CD4-positive, alpha-beta T cell treated with Interleukin-15 for 1 hour (primary cell): ENCODE results near the gene GATB.

ENCODE experiments used
- DNase-seq: peaks from one replicate; pipeline ENCODE4 v3.0.0-alpha.2; 2020

Gene GATB

GRCh38 chr4:151692821-151693673 is 67.8 kb downstream of the GATB start:
- DNase-seq = no peak

GRCh38 chr4:151692443-151692782 is 68.4 kb downstream of the GATB start:
- DNase-seq = no peak

GRCh38 chr4:151691639-151692442 is 69.0 kb downstream of the GATB start:
- DNase-seq = no peak

- no peak for DNase-seq
These were observed 69.9 kb downstream of the GATB start for GRCh38 chr4:151690876-151691275.

GRCh38 chr4:151690164-151690870 is 70.5 kb downstream of the GATB start:
- no peak for DNase-seq

GRCh38 chr4:151689211-151689991 is 71.4 kb downstream of the GATB start:
- no peak for DNase-seq

GRCh38 chr4:151688785-151689043 is 72.1 kb downstream of the GATB start:
- no peak for DNase-seq

- no peak for DNase-seq
These were observed 72.6 kb downstream of the GATB start for GRCh38 chr4:151688003-151688784.

GRCh38 chr4:151687021-151687640 is 73.7 kb downstream of the GATB start:
- no peak for DNase-seq

GRCh38 chr4:151685303-151685702 is 75.5 kb downstream of the GATB start:
- no peak for DNase-seq

GRCh38 chr4:151681085-151681484 is 79.7 kb downstream of the GATB start:
- DNase-seq = no peak

GRCh38 chr4:151679231-151679630 is 81.6 kb downstream of the GATB start:
- no peak for DNase-seq

- no peak for DNase-seq
These were observed 82.5 kb downstream of the GATB start for GRCh38 chr4:151678048-151678872.

- no peak for DNase-seq
These were observed 83.6 kb downstream of the GATB start for GRCh38 chr4:151677193-151677592.

GRCh38 chr4:151676301-151676700 is 84.5 kb downstream of the GATB start:
- DNase-seq = no peak

- no peak for DNase-seq
These were observed 85.3 kb downstream of the GATB start for GRCh38 chr4:151675411-151675971.

- DNase-seq = no peak
These were observed 85.9 kb downstream of the GATB start for GRCh38 chr4:151674804-151675391.

- no peak for DNase-seq
These were observed 86.8 kb downstream of the GATB start for GRCh38 chr4:151673908-151674520.

- DNase-seq = no peak
These were observed 87.8 kb downstream of the GATB start for GRCh38 chr4:151672996-151673395.
